ENCODE data around the gene GPC5.
"Not testable (repeated sequence)": the region's sequence is repeated elsewhere in the genome, so short reads cannot be mapped to it uniquely, and the experiment has no call there.

GPC5 gene

GRCh38 chr13:92494915-92495314 lies 1096.5 kb downstream of the GPC5 start:
- no peak for DNase-seq

- no peak for DNase-seq
Observed at GRCh38 chr13:92500192-92500591, 1101.8 kb downstream of the GPC5 start.

GRCh38 chr13:92510416-92510815 lies 1112.0 kb downstream of the GPC5 start:
- no peak for DNase-seq

GRCh38 chr13:92512852-92513251 lies 1114.4 kb downstream of the GPC5 start:
- no peak for DNase-seq

GRCh38 chr13:92513672-92514071 lies 1115.3 kb downstream of the GPC5 start:
- no peak for DNase-seq

GRCh38 chr13:92514420-92515125 lies 1116.2 kb downstream of the GPC5 start:
- DNase-seq, result no peak

GRCh38 chr13:92516878-92517277 lies 1118.5 kb downstream of the GPC5 start:
- DNase-seq, result not testable (repeated sequence)

GRCh38 chr13:92518622-92519021 lies 1120.2 kb downstream of the GPC5 start:
- DNase-seq, result not testable (repeated sequence)

GRCh38 chr13:92530364-92530763 lies 1131.9 kb downstream of the GPC5 start:
- no peak for DNase-seq

GRCh38 chr13:92535222-92536006 lies 1137.0 kb downstream of the GPC5 start:
- no peak for DNase-seq

GRCh38 chr13:92537471-92537870 lies 1139.0 kb downstream of the GPC5 start:
- no peak for DNase-seq

- no peak for DNase-seq
Observed at GRCh38 chr13:92538164-92538563, 1139.7 kb downstream of the GPC5 start.

GRCh38 chr13:92539148-92539547 lies 1140.7 kb downstream of the GPC5 start:
- DNase-seq, result not testable (repeated sequence)

- DNase-seq, result no peak
Observed at GRCh38 chr13:92547266-92547665, 1148.8 kb downstream of the GPC5 start.

GRCh38 chr13:92549276-92549675 lies 1150.9 kb downstream of the GPC5 start:
- no peak for DNase-seq

- DNase-seq, result no peak
Observed at GRCh38 chr13:92553470-92554114, 1155.2 kb downstream of the GPC5 start.

- no peak for DNase-seq
Observed at GRCh38 chr13:92560883-92561282, 1162.5 kb downstream of the GPC5 start.

- no peak for DNase-seq
Observed at GRCh38 chr13:92564942-92565341, 1166.5 kb downstream of the GPC5 start.

GRCh38 chr13:92566767-92567166 lies 1168.3 kb downstream of the GPC5 start:
- DNase-seq, result no peak

- DNase-seq, result no peak
Observed at GRCh38 chr13:92572190-92572589, 1173.8 kb downstream of the GPC5 start.

- DNase-seq, result no peak
Observed at GRCh38 chr13:92573467-92574057, 1175.1 kb downstream of the GPC5 start.

GRCh38 chr13:92574499-92574898 lies 1176.1 kb downstream of the GPC5 start:
- DNase-seq, result no peak

- DNase-seq, result no peak
Observed at GRCh38 chr13:92575777-92576176, 1177.4 kb downstream of the GPC5 start.
